HG03045 (cell line): Measurements from ENCODE around the gene SLC41A3.
"Not testable (repeated sequence)": the region's sequence is repeated elsewhere in the genome, so short reads cannot be mapped to it uniquely, and the experiment has no call there.

Experiments
- ATAC-seq: cut with Tn5 transposase; IDR thresholded peaks from one replicate; pipeline ENCODE4 v1.9.1; 2021; ENCODE audit warnings: mild to moderate bottlenecking, moderate library complexity; ENCODE audit not compliant: unreplicated experiment

Gene SLC41A3

DNA sequence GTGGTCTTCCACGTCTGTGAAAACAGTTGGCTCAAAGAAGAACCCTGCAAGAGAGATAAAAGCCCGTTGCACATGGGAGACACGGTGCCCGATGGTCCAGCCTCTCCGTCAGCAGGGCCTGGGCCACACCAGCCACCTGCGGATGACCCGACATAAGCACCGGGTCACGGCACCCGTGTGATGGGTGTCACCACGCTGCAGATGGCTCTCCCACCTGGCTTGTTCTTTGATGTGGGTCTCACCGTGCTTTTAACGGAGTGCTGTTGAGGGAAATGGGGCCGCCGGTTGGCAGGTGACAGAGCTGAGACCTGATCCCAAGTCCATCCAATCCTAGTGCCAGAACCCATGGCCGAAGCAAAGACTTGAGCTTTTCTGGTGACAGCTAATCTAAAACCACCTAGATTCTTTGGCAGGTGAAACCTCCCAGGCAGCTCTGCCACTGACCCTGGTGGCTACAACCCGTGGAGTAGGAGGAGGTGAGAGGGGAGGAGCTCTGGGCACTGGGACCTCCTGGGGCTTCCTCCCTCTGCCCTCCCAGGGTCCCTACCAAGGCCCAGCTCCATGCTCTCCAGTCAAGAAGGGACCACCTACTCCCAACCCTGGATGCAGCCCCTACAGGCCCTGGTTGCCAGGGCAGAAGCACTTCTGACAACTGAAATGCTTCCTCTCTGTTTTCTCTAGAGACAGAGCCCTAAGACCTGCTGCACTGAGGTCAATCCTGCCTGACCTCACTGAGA, 23.4 kb upstream of the SLC41A3 start:
- ATAC-seq: no peak

DNA sequence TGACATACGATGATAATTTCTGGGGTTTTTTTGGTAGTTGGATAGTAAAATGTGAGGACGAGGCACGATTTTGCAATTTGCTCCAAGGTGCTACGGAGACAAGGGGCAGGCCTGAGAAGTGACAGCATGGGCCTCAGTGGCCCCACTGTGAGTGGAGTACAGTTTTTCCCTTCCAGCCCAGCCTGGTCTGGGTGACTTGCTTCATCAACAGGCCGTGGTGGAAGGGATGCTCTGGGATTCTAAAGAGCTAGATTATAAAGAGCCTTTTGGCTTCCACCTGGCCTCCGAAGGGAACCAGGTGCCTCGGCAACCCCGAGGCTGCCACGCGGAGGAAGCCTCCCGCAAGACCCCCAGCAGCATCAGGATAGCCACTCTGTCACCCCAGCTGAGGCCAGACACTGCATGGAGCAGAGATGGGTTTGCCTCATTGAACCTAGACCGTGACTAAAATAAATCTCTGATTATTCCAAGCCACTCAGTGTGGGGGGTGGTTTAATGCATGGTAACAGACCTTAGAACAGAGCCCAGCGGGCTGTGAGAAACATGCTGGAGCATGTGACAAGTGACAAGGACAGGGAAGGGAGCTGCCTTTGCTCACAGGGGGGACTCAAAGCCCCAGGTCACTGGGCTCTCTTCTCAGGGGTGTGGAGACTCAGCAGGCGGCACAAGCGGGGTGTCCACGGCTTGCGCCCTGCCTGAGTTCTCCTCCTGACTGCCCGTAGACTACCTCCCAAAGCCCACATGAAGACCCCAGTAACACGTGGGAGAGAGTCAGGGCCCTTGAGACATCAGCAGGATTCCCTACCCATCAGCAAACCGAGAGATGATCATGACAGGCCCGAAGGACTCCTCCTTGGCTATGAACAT, 22.6 kb upstream of the SLC41A3 start:
- ATAC-seq: no peak

DNA sequence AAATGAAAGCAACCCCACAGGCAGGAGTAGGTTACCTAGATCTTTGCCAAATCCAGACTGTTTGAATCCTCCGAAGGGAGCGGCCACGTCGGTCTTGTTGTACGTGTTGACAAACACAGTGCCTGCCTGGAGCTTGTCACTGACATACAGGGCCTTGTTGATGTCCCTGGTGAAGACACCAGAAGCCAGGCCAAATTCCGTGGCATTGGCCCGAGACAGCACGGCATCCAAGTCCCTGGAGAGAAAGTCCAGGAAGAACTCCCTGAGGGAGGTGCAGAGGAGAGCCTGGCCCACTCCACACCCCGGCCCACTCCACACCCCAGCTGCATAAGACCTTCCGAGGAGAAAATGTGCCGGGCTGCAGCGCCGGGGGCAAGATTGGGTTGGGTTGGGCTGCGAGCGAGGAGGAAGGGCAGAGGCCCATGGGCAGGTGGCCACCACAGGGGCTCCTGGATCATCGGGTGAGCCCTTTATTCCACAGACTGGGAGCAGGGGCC, 21.8 kb upstream of the SLC41A3 start:
- no peak for ATAC-seq

DNA sequence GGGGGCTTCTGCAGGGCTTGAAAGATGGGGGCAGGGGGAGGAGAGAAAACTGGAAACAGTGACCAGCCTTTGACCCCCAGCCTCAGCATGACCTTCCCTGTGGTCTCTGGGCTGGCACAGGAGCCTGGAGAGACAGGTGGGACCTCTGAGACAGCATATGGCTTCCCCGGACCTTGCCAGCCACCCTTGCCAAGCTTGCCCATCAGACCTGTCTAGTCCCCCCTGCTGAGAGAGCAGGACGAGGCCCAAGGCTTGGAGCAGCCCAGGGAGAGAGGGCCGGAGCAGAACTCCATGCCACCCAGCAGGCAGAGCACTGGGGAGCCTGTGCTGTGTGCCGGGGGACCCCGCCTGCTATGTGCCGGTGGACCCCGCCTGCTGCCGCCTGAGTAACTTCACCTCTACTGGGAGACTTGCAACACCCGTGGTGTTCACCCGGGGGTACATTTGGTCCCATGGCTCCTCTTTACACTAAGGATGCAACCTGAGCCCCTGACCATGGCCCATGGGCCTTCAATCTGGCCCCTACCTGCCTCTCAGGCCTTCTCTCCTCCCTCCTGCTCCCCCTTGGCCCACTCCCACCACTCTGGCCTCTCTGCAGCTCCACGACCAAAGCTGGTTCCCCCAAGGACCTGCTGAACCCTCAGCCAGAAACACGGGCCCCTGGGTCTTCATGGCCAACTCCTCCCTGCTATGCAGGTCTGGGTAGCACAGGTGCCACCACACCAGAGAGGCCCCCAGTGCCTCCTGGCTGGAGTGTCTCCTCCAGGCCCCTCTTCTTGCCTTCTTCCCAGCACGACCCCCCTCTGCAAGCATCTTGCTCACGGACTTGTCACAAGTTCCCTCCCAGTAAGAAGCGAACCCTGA, 21.1 kb upstream of the SLC41A3 start:
- ATAC-seq: no peak

DNA sequence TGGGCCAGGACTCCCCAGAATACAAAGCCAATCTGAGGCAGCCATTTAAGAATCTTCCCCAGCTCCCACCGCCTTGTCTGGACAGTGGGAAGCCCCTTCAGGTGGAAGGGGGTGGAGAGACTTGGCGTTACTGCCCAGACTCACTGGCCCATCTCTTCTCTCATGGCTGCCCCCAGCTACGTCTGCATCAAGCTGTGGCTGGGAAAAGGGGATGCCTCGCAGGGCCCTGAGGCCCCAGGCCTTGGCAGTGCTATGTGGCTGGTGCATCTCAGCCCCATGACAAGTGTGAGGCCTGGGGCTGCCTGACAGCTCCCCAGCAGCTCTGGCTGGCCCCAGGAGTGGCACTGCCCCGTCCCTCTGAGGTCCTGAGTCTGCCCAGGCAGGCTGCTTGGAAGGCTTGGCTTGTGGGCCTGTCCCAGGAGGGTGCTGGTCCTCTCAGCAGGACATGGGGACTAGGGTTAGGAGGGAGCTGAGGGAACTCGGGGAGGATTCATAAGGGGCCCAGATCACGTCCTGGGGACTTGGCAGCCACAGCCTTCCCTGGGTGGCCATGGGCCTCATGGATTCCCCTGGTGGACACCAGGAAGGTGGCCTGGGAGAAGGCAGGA, 20.2 kb upstream of the SLC41A3 start:
- ATAC-seq: no peak

DNA sequence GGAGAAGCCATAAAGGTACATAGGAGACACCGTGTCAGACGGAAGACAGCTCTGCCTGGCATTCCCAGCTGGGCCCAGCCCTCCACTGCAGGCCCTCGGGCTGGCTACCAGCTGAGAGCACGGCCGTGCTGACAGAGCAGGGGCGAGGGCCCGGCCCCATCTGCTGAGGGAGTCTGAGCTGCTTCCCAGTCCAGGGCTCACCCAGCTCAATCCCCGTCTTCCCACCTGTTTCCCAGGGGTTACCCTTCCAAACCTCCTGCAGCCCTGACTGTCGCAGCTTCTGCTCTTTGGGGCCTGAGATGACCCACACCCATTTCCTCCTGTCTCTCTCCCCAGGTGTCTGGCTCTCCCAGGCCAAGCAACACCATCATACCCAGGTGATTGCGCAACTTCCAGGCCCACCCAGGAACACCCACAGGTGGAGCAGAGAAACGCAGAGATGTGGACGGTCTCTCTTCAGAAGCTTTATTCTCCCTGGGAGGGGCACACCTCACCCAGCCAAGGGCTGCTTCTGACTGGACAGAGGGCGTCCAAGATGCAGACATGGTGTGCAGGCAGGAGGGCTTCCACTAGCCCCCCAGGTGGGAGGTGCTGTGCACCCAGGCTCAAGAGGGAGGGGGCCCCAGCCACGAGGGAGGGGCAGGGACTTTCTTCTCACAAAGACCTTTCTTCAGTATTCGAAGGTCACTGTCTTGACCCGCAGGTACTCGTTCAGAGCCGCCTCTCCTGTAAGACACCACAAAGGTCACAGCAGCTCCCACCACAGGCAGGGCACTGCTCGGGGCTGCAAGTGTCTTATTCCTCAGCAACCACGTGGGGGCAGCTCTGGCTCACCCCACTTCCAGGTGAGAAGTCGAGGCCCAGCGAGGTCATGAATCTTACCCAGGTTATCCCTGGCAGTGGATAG, 19.4 kb upstream of the SLC41A3 start:
- no peak for ATAC-seq

DNA sequence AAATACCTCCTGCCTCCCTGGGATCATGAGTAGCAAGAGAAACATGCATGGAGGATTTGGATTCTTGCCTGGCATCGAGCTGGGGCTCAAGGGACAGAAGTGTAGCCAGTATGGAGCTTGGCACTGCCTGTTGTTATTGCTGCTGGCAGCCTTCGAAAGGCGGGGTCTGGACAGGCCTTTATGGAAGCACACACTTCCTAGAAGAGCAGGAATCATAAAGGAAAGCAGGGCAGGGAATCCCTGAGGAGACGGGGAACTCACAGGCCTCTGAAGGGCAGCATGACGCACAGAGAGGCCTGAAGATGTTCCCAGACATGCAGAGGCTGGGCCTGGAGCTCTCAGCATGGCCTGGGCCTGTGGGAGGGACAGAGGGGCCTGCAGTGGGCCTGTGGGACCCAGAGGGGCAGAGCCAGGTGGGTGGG, 18.6 kb upstream of the SLC41A3 start:
- ATAC-seq: no peak

DNA sequence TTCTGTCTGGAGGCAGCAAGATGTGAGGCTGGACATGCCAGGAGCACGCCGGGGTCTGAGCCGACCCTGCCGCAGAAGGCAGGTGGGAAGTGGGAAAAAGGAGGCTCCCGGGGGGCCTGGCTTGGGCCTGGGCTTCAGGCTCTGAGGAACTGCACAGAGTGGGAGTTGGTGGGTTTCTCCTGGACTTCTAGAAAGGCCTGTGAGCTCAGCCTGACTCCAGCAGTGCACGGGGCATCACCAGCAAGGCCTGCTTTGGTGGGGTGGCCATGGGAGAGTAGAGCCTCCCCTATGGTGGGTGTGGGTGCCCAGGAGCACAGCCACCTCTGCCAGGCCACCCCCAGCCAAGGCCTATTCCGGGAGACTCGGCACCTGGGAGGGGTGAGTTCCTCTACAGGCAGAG, 18.1 kb upstream of the SLC41A3 start:
- no peak for ATAC-seq

DNA sequence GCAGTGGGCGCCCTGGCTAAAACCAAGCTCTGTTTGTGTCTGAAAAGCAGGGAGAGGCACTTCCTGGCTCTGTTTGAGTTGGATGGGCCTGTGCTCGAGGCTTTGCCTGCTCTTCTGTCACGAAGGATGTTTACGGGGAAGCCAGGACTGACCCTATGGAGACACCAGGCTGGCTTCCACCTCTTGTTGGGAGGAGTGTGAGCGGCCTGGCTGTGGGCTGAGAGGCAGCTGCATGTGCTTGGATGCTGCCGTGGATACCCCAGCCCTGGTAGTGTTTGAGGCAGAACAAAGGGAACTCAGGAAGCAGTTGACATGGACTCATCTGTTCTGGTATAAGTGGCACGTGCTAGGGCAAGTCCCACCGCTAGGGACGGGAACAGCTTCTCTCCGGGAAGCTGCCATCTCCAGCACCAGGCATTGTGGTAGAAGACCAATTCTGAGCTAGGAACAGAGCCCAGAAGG, 17.6 kb upstream of the SLC41A3 start:
- ATAC-seq: no peak

DNA sequence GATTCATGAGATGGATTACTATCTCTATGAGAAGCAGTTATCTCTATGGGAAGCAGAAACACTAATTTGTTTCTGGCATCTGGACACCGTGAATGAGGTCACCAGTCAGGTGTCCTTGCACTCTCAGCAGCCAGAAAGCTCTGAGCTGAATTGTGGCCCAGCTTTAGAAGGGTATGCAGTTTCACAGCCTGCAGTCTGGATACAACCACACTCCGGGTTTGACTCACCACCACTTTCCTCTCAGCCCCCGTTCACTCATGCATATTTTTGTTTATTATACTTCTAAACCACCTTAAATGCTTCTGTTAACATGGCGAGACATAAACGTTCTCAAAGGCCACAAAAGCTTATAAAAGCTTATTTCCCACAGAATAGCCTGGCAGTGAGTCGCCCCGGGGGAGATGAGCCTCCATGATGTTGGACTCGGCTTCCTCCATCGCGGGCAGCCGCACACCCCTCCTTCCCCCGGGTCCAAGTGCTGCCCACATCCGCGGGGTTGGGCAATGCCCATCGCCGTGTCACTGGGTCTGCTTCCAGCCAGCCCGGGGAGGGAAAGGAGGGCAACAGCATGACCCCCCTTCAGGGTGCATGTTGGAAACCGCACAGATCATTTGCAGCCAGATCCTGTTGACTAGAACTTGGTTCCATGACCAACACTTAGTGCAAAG, 16.8 kb upstream of the SLC41A3 start:
- no peak for ATAC-seq

DNA sequence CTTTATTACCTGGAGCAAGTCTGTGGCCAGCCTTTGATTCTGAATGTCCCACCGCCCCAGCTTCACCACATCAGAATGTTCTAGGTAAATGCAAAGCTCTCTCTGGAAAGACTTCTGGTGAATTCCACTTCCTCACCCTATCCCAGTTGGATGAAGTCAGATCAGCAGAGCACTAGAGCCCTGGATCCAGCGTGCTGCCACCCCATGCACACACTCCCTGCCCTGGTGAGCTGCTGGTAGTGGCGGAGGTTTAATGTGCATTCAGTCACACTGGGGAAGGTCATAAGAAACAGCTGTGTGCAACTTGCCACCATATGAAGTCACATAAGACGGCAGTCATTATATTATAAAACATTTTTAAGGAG, 16.3 kb upstream of the SLC41A3 start:
- no peak for ATAC-seq

DNA sequence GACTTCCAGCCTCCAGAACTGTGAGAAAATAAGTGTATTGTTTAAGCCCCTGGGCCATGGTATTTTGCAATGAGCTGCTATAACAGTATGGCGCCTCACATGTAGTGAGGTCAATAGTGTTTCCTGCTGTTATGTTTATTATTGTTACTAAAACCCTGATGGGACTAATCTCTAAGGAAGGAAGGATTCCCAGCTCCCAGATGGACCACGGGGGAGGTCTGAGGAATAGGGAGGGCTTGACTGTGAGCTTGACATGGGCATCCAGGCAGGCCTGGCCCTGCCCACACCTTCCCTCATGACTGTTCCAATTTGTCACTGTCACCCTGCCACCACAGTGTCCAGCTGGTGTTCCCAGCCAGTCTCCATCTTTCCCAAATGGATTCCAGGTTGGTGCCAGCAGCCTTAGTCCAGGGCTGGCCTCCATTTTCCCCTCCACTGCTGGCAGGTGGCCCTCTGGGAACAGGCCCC, 14.5 kb upstream of the SLC41A3 start:
- ATAC-seq: no peak

DNA sequence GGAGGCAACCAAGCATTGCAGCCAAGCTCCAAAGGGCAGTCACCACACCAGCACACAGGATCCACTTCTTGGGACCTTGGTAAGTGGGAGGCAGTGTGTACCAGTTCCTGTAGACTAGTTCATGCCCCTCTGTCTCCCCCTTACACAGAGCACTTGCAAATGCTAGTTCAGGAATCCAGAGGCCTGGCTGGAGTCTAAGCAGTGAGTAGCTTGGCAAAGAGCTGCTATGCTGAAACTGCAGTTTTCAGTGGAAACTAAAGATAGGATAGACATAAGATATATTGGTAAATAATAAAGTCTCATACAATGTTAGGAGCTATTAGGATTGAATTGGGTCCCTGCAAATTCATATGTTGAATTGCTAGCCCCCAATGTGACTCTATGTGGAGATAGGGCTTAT, 13.9 kb upstream of the SLC41A3 start:
- no peak for ATAC-seq

DNA sequence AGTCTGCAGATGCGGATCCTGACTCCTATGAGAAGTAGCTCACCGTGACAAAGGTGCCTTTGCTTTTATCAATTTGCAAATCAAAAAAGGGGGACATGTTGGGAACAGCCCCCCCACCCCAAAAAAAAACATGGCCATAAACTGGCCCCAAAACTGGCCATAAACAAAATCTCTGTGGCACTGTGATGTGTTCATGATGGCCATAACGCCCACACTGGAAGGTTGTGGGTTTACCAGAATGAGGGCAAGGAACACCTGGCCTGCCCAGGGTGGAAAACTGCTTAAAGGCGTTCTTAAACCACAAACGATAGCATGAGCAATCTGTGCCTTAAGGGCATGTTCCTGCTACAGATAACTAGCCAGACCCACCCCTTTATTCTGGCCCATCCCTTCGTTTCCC, 12.3 kb upstream of the SLC41A3 start:
- ATAC-seq: not testable (repeated sequence)

DNA sequence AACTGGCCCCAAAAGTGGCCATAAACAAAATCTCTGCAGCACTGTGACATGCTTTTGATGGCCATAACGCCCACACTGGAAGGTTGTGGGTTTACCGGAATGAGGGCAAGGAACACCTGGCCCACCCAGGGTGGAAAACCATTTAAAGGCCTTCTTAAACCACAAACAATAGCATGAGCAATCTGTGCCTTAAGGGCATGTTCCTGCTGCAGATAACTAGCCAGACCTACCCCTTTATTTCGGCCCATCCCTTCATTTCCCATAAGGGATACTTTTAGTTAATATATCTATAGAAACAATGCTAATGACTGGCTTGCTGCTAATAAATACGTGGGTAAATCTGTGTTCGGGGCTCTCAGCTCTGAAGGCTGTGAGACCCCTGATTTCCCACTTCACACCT, 8.2 kb upstream of the SLC41A3 start:
- ATAC-seq: not testable (repeated sequence)

DNA sequence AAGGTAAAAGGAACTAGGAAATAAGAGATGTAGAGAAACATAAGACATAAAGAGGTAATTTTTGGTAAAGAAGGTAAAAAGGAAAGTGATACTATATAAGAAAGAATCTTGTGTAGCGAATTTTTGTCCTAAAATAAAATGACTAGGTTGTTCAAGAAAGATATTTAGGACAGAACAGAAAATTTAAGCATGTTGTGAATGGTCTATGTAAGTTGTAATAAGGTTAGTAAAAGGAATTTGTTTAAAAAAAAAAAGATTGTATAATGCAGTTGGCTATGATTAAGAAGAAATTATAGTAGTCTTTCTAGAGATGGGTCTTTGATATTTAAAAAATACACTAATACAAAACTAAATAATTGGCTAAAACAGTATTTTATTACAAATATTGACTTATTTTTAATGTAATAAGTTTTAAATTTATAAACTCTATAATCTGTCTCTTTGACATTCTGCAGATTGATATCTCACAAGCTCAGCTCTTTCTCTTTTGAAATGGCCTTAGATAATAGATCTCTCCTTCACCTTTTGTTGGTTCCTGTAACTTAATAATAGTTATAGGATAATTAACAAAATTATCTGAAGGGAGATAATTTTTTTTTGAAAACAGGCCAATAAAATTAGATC, 3.7 kb upstream of the SLC41A3 start:
- ATAC-seq: no peak

DNA sequence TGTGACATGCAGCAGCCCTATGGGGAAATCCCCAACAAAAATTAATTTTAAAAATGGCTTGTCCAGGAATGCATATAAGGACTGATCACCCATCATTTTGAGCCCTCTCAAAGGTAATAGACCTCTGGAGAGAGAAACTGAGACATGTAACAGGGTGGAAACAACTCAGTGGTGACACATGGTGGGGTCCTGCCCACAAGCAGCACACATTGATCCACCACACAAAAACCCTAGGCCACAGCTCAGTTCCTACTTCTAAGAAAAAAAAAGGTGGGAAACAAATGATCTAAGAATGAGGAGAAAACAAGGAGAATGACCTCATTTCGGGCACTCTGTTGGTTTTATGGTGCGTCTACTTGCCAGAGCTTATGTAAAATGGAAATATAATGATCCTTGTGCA, 1.9 kb upstream of the SLC41A3 start:
- ATAC-seq: no peak

DNA sequence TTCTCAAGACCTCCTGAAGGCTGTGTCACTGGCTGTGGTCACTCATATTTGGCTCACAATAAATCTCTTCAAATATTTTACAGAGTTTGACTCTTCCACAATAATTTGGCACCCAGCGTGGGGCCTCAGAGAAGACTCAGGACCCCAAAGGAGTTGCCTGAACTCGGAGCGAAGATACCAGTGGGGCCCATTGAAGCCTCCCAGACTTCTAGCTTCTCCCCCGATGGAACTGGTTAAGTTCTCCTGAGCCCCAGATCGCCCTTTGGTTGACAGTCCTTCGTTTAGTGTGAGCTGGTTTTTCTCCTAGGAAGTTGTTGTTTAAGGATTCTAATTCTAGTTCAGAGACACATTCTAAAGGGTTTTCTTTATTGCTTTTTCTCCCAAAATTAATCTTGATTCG, 1.4 kb upstream of the SLC41A3 start:
- ATAC-seq: no peak

DNA sequence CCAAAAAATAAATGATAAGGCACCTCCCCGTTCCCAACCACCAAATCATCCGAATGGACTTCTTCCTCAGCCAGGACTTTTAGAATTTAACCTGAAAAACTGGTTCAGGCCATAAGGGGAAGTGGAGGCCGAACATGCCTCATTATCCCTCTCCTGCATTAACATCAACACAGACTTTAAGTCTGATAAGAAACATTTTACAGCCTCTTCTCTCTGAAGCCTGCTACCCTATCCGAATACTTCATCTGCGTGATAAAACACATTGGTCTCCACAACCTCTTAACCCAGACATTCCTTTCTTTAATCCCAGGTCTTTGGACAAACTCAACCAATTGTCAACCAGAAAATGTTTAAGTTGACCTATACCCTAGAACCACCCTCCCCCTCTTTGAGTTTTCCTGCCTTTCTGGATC, 850 bp upstream of the SLC41A3 start:
- ATAC-seq: no peak
